ENCODE measurements around the gene QPRT. TPM values are rescaled to one million over a fixed set of nuclear protein-coding genes. Genes with fewer than 3 reads are reported as not detected.
"Not testable (repeated sequence)": the region's sequence is repeated elsewhere in the genome, so short reads cannot be mapped to it uniquely, and the experiment has no call there.

The QPRT gene
- total RNA-seq, 5 donors from 2014 or later (not counting 1 experiment from before 2014, with no cell fraction given): 1.4 to 2.5 (median 2.1) TPM

DNA sequence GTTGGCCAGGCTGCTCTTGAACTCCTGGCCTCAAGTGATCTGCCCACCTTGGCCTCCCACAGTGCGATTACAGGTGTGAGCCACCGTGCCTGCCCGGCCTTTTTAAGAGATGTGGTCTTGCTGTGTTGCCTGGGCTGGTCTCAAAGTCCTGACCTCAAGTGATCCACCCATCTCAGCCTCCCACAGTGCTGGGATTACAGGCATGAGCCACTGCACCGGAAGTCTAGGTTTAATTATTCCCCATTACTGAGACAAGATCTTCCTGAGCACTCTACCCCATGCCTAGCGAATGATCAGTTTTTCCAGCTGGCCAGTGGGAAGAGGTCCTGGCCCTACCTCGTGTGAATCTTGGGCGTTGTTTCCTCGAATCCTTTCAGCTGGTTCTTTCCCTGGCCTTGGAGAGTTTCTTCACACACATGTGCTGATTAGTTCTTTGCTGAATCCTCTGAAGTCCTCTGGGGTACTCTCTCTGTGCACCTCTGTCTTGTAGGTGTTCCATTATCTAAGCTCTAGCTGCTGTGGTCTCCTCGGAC lies 47.9 kb downstream of the QPRT start:
- no peak overlapping the region for H3K4me3 Mint-ChIP-seq
- no peak overlapping the region for H3K27ac Mint-ChIP-seq
- no peaks in the 10 kb centered on the region for H3K9me3 ChIP-seq

DNA sequence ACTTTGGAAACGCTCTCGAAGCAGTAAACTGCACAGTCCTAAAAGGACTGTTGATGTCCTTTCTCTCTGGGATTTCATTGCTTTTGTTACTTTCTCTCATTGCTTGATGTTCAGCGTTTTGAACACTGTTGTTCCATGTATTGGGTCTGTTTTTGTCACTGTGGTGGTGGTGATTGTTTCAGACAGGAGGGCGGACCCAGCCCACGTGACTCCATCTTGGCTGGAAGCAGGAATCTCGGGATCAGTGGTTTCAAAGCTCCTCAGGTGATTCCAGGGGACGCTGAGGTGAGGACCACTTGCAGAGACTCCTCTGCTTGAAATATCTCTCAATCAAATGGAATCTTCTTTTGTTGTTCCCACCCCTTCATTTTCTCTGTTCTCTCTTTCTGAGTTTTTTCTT lies 48.5 kb downstream of the QPRT start:
- Histone ChIP-seq H3K36me3 (ENCODE audit: control insufficient read depth in 2 of 2, extremely low read depth in 1 of 2, insufficient read depth in 1 of 2, low read length in 1 of 2) (no peaks in the 10 kb centered on the region), H3K4me3 (ENCODE audit: control insufficient read depth in 1 of 2, extremely low read depth in 1 of 2, low read length in 1 of 2) (no peak overlapping the region), H3K9me3 (no peaks in the 10 kb centered on the region), H3K27me3 (replicated peaks in 1 of 2; ENCODE audit: control insufficient read depth in 2 of 2, extremely low read depth in 1 of 2, insufficient read depth in 2 of 2, low read length in 1 of 2) (no peaks in the 10 kb centered on the region), H3K27ac (ENCODE audit: low read length) (no peak overlapping the region), H3K4me1 (ENCODE audit: control insufficient read depth in 1 of 2, extremely low read depth in 1 of 2, insufficient read depth in 2 of 2, low read length in 2 of 2) (peaks cover 0 to 23% of the 10 kb centered on the region in 2 experiments)
- Mint-ChIP-seq H3K4me3 (no peak overlapping the region), H3K9me3 (peaks cover 0 to 3% (median 0%) of the 10 kb centered on the region in 3 donors), H3K36me3 (peaks cover 3% of the 10 kb centered on the region), H3K27ac (peak overlapping the region in 1 of 2 donors; percentile 39), H3K27me3 (no peaks in the 10 kb centered on the region), H3K4me1 (peaks cover 28 to 31% (median 31%) of the 10 kb centered on the region in 3 donors)
- no peak for ATAC-seq (replicated peaks in 1 of 4)
- CTCF ChIA-PET: interaction anchor here in 1 of 2 donors (0.5 kb wide), 1 partner anchor 36 kb away, joined by 3 read pairs; no protein-coding TSS in a partner anchor
- WGBS (ENCODE audit: insufficient coverage): 80% methylated on average over 6 of the region's 7 CpGs
- no peak for DNase-seq
- POLR2A ChIA-PET: no interaction called here

More for the DNA sequence above, 47.9 kb downstream of the QPRT start:
- no peaks in the 10 kb centered on the region for H3K36me3 ChIP-seq (ENCODE audit: control insufficient read depth in 2 of 2, extremely low read depth in 1 of 2, insufficient read depth in 1 of 2, low read length in 1 of 2)
- WGBS (ENCODE audit: insufficient coverage): 97% methylated on average over 6 of the region's 9 CpGs
- DNase-seq: no peak
- ATAC-seq (replicated peaks in 1 of 4): no peak
- no peaks in the 10 kb centered on the region for H3K27me3 ChIP-seq (replicated peaks in 1 of 2; ENCODE audit: control insufficient read depth in 2 of 2, extremely low read depth in 1 of 2, insufficient read depth in 2 of 2, low read length in 1 of 2)
- no peak overlapping the region for H3K4me3 ChIP-seq (ENCODE audit: control insufficient read depth in 1 of 2, extremely low read depth in 1 of 2, low read length in 1 of 2)
- Mint-ChIP-seq H3K36me3 (no peaks in the 10 kb centered on the region), H3K4me1 (peaks cover 24 to 27% (median 26%) of the 10 kb centered on the region in 3 donors), H3K27me3 (no peaks in the 10 kb centered on the region), H3K9me3 (no peaks in the 10 kb centered on the region)
- H3K27ac ChIP-seq (ENCODE audit: low read length): no peak overlapping the region
- POLR2A ChIA-PET: no interaction called here
- H3K4me1 ChIP-seq (ENCODE audit: control insufficient read depth in 1 of 2, extremely low read depth in 1 of 2, insufficient read depth in 2 of 2, low read length in 2 of 2): peaks cover 0 to 18% of the 10 kb centered on the region in 2 experiments
- CTCF ChIA-PET: interaction anchor here in 1 of 2 donors (0.6 to 1.0 kb wide), 3 partner anchors 62 to 305 kb away, joined by 3 to 5 read pairs (median 3); no protein-coding TSS in a partner anchor

DNA sequence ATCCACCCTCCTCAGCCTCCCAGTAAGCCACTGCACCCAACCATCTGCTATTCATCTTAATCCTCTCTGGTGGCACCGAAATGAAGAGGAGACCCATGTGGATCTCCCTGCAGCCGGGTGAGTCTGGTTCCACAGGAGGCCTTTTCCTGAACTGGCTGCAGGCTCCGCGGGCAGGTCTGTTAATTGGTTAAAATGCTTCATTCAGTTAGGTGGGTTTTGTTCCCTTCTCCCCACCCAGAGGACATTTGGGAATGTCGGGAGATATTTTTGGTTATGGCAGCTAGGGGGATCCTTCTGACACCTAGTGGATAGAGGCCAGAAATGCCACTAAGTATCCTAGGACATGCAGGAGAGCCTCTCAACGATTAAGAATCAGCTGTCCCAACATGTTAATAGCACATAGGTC lies 50.1 kb downstream of the QPRT start:
- no peaks in the 10 kb centered on the region for H3K36me3 ChIP-seq (ENCODE audit: control insufficient read depth in 2 of 2, extremely low read depth in 1 of 2, insufficient read depth in 1 of 2, low read length in 1 of 2)
- POLR2A ChIA-PET: no interaction called here
- 27% methylated on average over 1 of the region's 6 CpGs for WGBS (ENCODE audit: insufficient coverage)
- Mint-ChIP-seq H3K4me3 (no peak overlapping the region), H3K9me3 (peaks cover 0 to 3% (median 0%) of the 10 kb centered on the region in 3 donors), H3K27ac (no peak overlapping the region), H3K36me3 (peaks cover 3% of the 10 kb centered on the region), H3K27me3 (no peaks in the 10 kb centered on the region), H3K4me1 (peaks cover 25 to 39% (median 34%) of the 10 kb centered on the region in 3 donors)
- H3K4me1 ChIP-seq (ENCODE audit: control insufficient read depth in 1 of 2, extremely low read depth in 1 of 2, insufficient read depth in 2 of 2, low read length in 2 of 2): peaks cover 0 to 26% of the 10 kb centered on the region in 2 experiments
- DNase-seq: peak in 1 of 35 experiments; percentile 33
- H3K27ac ChIP-seq (ENCODE audit: low read length): no peak overlapping the region
- no peaks in the 10 kb centered on the region for H3K27me3 ChIP-seq (replicated peaks in 1 of 2; ENCODE audit: control insufficient read depth in 2 of 2, extremely low read depth in 1 of 2, insufficient read depth in 2 of 2, low read length in 1 of 2)
- CTCF ChIA-PET: interaction anchor here in 1 of 2 donors (0.9 to 1.7 kb wide), 4 partner anchors 10 to 56 kb away, joined by 3 to 10 read pairs (median 4); no protein-coding TSS in a partner anchor
- no peak overlapping the region for H3K4me3 ChIP-seq (ENCODE audit: control insufficient read depth in 1 of 2, extremely low read depth in 1 of 2, low read length in 1 of 2)
- H3K9me3 ChIP-seq: no peaks in the 10 kb centered on the region
- no peak for ATAC-seq (replicated peaks in 1 of 4)

DNA sequence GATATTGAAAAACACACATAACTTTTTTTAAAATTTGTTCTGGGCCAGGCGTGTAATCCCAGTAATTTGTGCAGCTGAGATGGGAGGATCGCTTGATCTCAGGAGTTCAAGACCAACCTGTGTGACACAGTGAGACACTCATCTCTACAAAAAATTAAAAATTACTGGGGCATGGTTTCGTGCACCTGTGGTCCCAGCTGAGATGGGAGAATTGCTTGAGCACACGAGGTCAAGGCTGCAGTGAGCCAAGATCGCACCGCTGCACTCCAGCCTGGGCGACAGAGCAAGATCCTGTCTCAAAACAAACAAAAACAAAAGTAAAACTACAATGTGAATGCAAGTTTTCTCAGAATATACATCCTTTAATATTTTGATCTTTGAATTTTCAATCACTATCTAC lies 51.7 kb downstream of the QPRT start:
- CTCF ChIA-PET: no interaction called here
- H3K27ac ChIP-seq (ENCODE audit: low read length): no peak overlapping the region
- H3K4me3 Mint-ChIP-seq: peak overlapping the region in 1 of 3 donors; percentile 42

DNA sequence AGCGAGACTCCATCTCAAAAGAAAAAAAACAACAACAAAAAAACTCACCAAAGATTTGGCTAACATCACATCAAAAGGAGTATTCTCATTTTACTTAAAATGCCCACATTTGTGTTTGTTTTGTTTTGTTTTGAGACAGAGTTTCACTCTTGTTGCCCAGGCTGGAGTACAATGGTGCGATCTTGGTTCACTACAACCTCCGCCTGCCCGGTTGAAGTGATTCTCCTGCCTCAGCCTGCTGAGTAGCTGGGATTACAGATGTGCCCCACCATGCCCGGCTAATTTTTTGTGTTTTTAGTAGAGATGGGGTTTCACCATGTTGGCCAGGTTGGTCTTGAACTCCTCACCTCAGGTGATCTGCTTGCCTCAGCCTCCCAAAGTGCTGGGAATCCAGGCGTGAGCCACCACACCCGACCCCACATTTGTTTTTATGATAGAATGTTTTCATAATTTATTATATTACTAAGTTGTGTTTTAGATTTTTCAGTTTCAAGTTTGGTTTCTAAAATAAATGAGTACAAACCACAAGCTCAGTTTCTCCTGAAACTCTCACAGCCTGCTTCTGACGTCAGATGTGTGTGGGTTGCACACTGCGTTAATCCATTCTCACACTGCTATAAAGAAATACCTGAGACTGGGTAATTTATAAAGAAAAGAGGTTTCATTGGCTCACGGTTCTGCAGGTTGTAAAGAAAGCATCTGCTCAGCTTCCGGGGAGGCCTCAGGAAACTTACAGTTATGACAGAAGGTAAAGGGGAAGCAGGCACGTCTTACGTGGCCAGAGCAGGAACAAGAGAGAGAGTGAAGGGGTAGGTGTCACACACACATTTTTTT lies 53.0 kb downstream of the QPRT start:
- peak in 4 of 35 experiments; percentile 11 to 57 (median 32) for DNase-seq
- H3K9me3 Mint-ChIP-seq; H3K36me3 ChIP-seq (ENCODE audit: control insufficient read depth in 2 of 2, extremely low read depth in 1 of 2, insufficient read depth in 1 of 2, low read length in 1 of 2); H3K4me3 Mint-ChIP-seq; H3K27me3 Mint-ChIP-seq; H3K27me3 ChIP-seq (replicated peaks in 1 of 2; ENCODE audit: control insufficient read depth in 2 of 2, extremely low read depth in 1 of 2, insufficient read depth in 2 of 2, low read length in 1 of 2); H3K9me3 ChIP-seq; H3K27ac ChIP-seq (ENCODE audit: low read length); H3K4me3 ChIP-seq (ENCODE audit: control insufficient read depth in 1 of 2, extremely low read depth in 1 of 2, low read length in 1 of 2); H3K36me3 Mint-ChIP-seq: not testable (repeated sequence)
- WGBS (ENCODE audit: insufficient coverage): no CpG with 5 or more reads among the region's 13 CpGs
- ChIA-PET POLR2A (interaction anchor here (0.6 to 1.0 kb wide), 4 partner anchors 14 to 1379 kb away, joined by 3 to 5 read pairs (median 4); no protein-coding TSS in a partner anchor), CTCF (interaction anchor here in 1 of 2 donors (0.5 to 1.3 kb wide), 3 partner anchors 9 to 12 kb away, joined by 3 to 11 read pairs (median 4); no protein-coding TSS in a partner anchor)
- H3K4me1 ChIP-seq (ENCODE audit: control insufficient read depth in 1 of 2, extremely low read depth in 1 of 2, insufficient read depth in 2 of 2, low read length in 2 of 2): peaks cover 8 to 36% of the 10 kb centered on the region in 2 experiments
- ATAC-seq (replicated peaks in 1 of 4): peak in 1 of 4 experiments; percentile 54
- H3K27ac Mint-ChIP-seq: peak overlapping the region; percentile 24 to 43
- peaks cover 39 to 53% (median 49%) of the 10 kb centered on the region in 3 donors for H3K4me1 Mint-ChIP-seq

More for the DNA sequence above, 51.7 kb downstream of the QPRT start:
- H3K27me3 Mint-ChIP-seq: no peaks in the 10 kb centered on the region
- H3K36me3 ChIP-seq (ENCODE audit: control insufficient read depth in 2 of 2, extremely low read depth in 1 of 2, insufficient read depth in 1 of 2, low read length in 1 of 2): no peaks in the 10 kb centered on the region
- H3K4me3 ChIP-seq (ENCODE audit: control insufficient read depth in 1 of 2, extremely low read depth in 1 of 2, low read length in 1 of 2): no peak overlapping the region
- ATAC-seq (replicated peaks in 1 of 4): no peak
- H3K9me3 ChIP-seq: no peaks in the 10 kb centered on the region
- POLR2A ChIA-PET: interaction anchor here in 1 of 2 donors (0.6 kb wide), 1 partner anchor 117 kb away, joined by 4 read pairs; no protein-coding TSS in a partner anchor
- no peak for DNase-seq
- peaks cover 0 to 3% (median 0%) of the 10 kb centered on the region in 3 donors for H3K9me3 Mint-ChIP-seq
- H3K4me1 ChIP-seq (ENCODE audit: control insufficient read depth in 1 of 2, extremely low read depth in 1 of 2, insufficient read depth in 2 of 2, low read length in 2 of 2): peaks cover 0 to 26% of the 10 kb centered on the region in 2 experiments
- peaks cover 3% of the 10 kb centered on the region for H3K36me3 Mint-ChIP-seq
- H3K27ac Mint-ChIP-seq: peak overlapping the region in 1 of 2 donors; percentile 57
- peaks cover 27 to 39% (median 35%) of the 10 kb centered on the region in 3 donors for H3K4me1 Mint-ChIP-seq
- H3K27me3 ChIP-seq (replicated peaks in 1 of 2; ENCODE audit: control insufficient read depth in 2 of 2, extremely low read depth in 1 of 2, insufficient read depth in 2 of 2, low read length in 1 of 2): no peaks in the 10 kb centered on the region
- 76% methylated on average over 4 of the region's 7 CpGs for WGBS (ENCODE audit: insufficient coverage)

DNA sequence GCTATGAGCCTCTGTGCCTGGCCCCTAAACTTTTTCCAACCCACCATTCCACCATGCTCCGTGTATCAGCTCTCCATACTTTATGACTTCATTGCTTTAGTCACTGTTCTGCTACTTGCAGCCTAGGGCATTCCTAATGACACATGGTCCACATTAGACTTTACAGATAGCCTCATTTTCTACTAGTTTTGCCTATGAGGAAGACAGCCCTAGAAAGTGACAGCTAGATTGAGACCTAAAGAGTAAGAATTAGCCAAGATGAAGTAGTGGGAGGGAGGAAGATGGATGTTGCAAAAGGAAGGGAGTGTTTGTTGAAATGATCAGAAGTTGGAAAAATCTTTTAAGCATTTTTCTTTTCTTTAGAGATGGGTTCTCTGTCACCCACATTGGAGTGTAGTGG lies 55.8 kb downstream of the QPRT start:
- DNase-seq: no peak
- no peak overlapping the region for H3K4me3 ChIP-seq (ENCODE audit: control insufficient read depth in 1 of 2, extremely low read depth in 1 of 2, low read length in 1 of 2)
- H3K9me3 Mint-ChIP-seq: peaks cover 0 to 3% (median 0%) of the 10 kb centered on the region in 3 donors
- POLR2A ChIA-PET: interaction anchor here in 1 of 2 donors (0.5 kb wide), 1 partner anchor 27 kb away, joined by 4 read pairs; no protein-coding TSS in a partner anchor
- H3K4me3 Mint-ChIP-seq: no peak overlapping the region
- H3K4me1 ChIP-seq (ENCODE audit: control insufficient read depth in 1 of 2, extremely low read depth in 1 of 2, insufficient read depth in 2 of 2, low read length in 2 of 2): peaks cover 27 to 56% of the 10 kb centered on the region in 2 experiments
- H3K4me1 Mint-ChIP-seq: peaks cover 60 to 70% (median 69%) of the 10 kb centered on the region in 3 donors
- no peaks in the 10 kb centered on the region for H3K27me3 ChIP-seq (replicated peaks in 1 of 2; ENCODE audit: control insufficient read depth in 2 of 2, extremely low read depth in 1 of 2, insufficient read depth in 2 of 2, low read length in 1 of 2)
- peaks cover 0 to 4% of the 10 kb centered on the region in 2 donors for H3K36me3 ChIP-seq (ENCODE audit: control insufficient read depth in 2 of 2, extremely low read depth in 1 of 2, insufficient read depth in 1 of 2, low read length in 1 of 2)
- no peak for ATAC-seq (replicated peaks in 1 of 4)
- no CpG with 5 or more reads among the region's 1 CpG for WGBS (ENCODE audit: insufficient coverage)
- H3K27ac Mint-ChIP-seq: peak overlapping the region; percentile 43 to 85
- H3K27ac ChIP-seq (ENCODE audit: low read length): no peak overlapping the region
- peaks cover 6% of the 10 kb centered on the region for H3K36me3 Mint-ChIP-seq
- no peaks in the 10 kb centered on the region for H3K9me3 ChIP-seq
- no peaks in the 10 kb centered on the region for H3K27me3 Mint-ChIP-seq
- CTCF ChIA-PET: no interaction called here

All from T-cell (primary cell).